Upper lobe of right lung (tissue), 1 donor: ENCODE data around the gene LRIG1. TPM values are rescaled to one million over a fixed set of nuclear protein-coding genes. Genes with fewer than 3 reads are reported as not detected.

Experiments
- ATAC-seq: fragments of 200-7000 bp; cut with Tn5 transposase; one replicate; pipeline ENCODE4 v1.9.1; 2020; ENCODE audit warnings: mild to moderate bottlenecking, moderate library complexity
- DNase-seq: peaks from one replicate; pipeline ENCODE4 v3.0.0-alpha.2; 2020
- H3K27ac ChIP-seq: fragments of 200-600 bp; one replicate; pipeline ENCODE4 v1.8.0; 2022
- H3K27me3 ChIP-seq: fragments of 200-600 bp; one replicate; pipeline ENCODE4 v1.8.0; 2022; ENCODE audit warnings: mild to moderate bottlenecking
- H3K36me3 ChIP-seq: fragments of 200-600 bp; one replicate; pipeline ENCODE4 v1.8.0; 2022
- H3K4me1 ChIP-seq: fragments of 200-600 bp; one replicate; pipeline ENCODE4 v1.8.0; 2022
- H3K4me3 ChIP-seq: fragments of 200-600 bp; one replicate; pipeline ENCODE4 v1.8.0; 2022; ENCODE audit warnings: mild to moderate bottlenecking
- H3K9me3 ChIP-seq: fragments of 200-600 bp; one replicate; pipeline ENCODE4 v1.8.0; 2022
- intact Hi-C: fragments of 100-400 bp; cut with DNase I; formaldehyde crosslinking; loops from one replicate; pipeline ENCODE4 v1.11.0; 2022
- total RNA-seq: library from RNA; stranded (reverse); fragmentation: NEBNext Ultra II Directional; extraction: Animal tissue kit (Norgen Biotek cat#: 25700); gene quantifications from one replicate; pipeline ENCODE4 v1.2.1, GENCODE V29; 2021
- TF ChIP-seq, protein P1 (sequence below): fragments of 200-600 bp; IDR thresholded peaks from one replicate; pipeline ENCODE4 v1.8.0; 2022; ENCODE audit warnings: antibody characterized with exemption
- donor health status: DM: no; HTN: yes; CAD: no; lungs with severe emphysema.

LRIG1 gene
- total RNA-seq, 1 donor from 2014 or later, result 56.2 TPM

- Histone ChIP-seq H3K27ac (no peak overlapping the region), H3K9me3 (no peaks in the 10 kb centered on the region), H3K27me3 (no peaks in the 10 kb centered on the region), H3K36me3 (no peaks in the 10 kb centered on the region), H3K4me3 (no peak overlapping the region), H3K4me1 (no peaks in the 10 kb centered on the region)
- TF ChIP-seq, protein P1, sequence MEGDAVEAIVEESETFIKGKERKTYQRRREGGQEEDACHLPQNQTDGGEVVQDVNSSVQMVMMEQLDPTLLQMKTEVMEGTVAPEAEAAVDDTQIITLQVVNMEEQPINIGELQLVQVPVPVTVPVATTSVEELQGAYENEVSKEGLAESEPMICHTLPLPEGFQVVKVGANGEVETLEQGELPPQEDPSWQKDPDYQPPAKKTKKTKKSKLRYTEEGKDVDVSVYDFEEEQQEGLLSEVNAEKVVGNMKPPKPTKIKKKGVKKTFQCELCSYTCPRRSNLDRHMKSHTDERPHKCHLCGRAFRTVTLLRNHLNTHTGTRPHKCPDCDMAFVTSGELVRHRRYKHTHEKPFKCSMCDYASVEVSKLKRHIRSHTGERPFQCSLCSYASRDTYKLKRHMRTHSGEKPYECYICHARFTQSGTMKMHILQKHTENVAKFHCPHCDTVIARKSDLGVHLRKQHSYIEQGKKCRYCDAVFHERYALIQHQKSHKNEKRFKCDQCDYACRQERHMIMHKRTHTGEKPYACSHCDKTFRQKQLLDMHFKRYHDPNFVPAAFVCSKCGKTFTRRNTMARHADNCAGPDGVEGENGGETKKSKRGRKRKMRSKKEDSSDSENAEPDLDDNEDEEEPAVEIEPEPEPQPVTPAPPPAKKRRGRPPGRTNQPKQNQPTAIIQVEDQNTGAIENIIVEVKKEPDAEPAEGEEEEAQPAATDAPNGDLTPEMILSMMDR, result no peak
- DNase-seq (no peak), ATAC-seq (no peak)
- intact Hi-C loops, result no loop called here
These were observed 137.7 kb downstream of the LRIG1 start for GRCh38 chr3:66363148-66363547.

DNA sequence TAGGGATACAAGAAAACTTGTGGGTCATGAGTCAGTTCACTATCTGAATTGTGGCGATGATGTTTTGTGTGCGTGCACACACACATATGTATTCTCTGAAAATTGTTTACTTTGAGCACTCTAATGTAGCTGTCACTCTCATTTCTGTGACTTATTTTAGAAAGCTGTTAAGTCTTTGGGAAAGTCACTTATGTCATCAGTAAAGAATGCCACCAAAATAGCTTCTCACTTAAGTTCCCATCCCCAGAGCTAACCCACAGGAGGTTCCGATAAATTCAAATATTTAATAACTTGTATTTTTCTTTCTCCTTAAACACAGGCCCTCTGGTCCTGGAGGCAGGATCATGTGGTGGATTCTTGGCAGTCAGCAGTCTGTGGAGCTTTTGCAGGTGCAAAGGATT is 138.3 kb downstream of the LRIG1 start:
- TF ChIP-seq, protein P1, result no peak
- no peaks in the 10 kb centered on the region for H3K27me3 ChIP-seq
- H3K4me1 ChIP-seq, result no peaks in the 10 kb centered on the region
- ATAC-seq, result no peak
- intact Hi-C loops, result no loop called here
- no peaks in the 10 kb centered on the region for H3K9me3 ChIP-seq
- no peak overlapping the region for H3K4me3 ChIP-seq
- DNase-seq, result no peak
- H3K36me3 ChIP-seq, result no peaks in the 10 kb centered on the region
- H3K27ac ChIP-seq, result no peak overlapping the region

DNA sequence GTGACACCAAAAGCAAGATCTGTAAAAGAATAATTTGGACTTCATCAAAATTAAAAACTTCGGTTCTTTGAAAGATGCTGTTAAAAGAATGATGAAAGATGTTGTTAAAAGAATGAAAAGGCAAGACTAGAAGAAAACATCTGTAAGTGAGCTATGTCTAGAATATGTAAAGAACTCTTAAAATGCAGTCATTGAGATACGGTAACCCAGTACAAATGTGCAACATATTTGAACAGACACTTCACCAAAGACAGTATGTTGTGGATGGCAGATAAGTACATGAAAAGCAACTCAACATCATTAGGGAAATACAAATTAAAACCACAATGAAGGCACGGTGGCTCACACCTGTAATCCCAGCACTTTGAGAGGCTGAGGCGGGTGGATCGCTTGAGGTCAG is 139.5 kb downstream of the LRIG1 start:
- ATAC-seq (no peak), DNase-seq (no peak)
- TF ChIP-seq, protein P1, result no peak
- H3K27ac ChIP-seq, result no peak overlapping the region
- no peak overlapping the region for H3K4me3 ChIP-seq
- intact Hi-C loops, result no loop called here
- no peaks in the 10 kb centered on the region for H3K4me1 ChIP-seq
- no peaks in the 10 kb centered on the region for H3K36me3 ChIP-seq
- H3K27me3 ChIP-seq, result no peaks in the 10 kb centered on the region
- no peaks in the 10 kb centered on the region for H3K9me3 ChIP-seq

DNA sequence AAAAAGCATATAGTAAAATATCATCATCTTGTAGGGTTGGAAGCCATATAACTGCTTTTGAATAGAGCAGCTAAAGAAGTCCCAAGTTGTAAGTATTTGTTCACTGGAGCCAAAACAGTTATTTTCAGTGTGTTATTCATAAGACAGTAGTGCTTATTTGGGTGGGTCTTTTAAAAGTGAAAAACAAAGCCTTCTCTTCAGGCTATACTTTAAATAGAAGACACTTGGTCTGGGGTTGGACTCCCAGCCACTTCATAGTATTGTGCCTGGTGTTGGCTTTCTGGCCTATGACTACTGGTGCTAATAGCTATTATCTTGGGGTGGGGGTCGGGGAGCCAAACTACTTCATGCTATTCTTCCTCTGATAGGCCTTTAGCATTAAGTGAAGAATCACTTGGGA is 144.8 kb downstream of the LRIG1 start:
- Histone ChIP-seq H3K4me3 (no peak overlapping the region), H3K9me3 (no peaks in the 10 kb centered on the region), H3K27ac (no peak overlapping the region), H3K36me3 (no peaks in the 10 kb centered on the region), H3K4me1 (no peaks in the 10 kb centered on the region), H3K27me3 (no peaks in the 10 kb centered on the region)
- DNase-seq (no peak), ATAC-seq (no peak)
- intact Hi-C loops, result no loop called here
- TF ChIP-seq, protein P1, result no peak

GRCh38 chr3:66355394-66355793 is 145.4 kb downstream of the LRIG1 start:
- no peaks in the 10 kb centered on the region for H3K9me3 ChIP-seq
- no peak overlapping the region for H3K27ac ChIP-seq
- DNase-seq (no peak), ATAC-seq (no peak)
- no peaks in the 10 kb centered on the region for H3K36me3 ChIP-seq
- H3K27me3 ChIP-seq, result no peaks in the 10 kb centered on the region
- TF ChIP-seq, protein P1, result no peak
- intact Hi-C loops, result no loop called here
- no peaks in the 10 kb centered on the region for H3K4me1 ChIP-seq
- H3K4me3 ChIP-seq, result no peak overlapping the region

DNA sequence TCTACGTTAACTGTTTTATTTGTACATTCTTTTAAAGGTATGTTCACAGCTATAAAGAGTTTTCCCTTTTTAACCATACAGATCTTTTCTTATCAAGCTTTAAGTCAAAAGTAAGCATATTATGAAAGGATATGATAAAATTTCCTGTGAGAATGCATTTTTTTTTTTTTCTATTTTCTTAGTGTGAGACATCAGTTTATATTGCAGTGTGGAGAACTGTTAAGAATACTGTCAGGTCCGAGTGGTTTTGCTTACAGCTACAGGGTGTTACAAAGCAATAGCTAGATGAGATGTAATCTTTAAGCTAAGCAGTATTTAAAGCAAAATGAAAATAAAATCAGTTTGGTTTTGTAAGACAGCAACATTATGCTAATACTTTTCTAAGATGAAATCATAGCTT is 146.8 kb downstream of the LRIG1 start:
- no peak overlapping the region for H3K27ac ChIP-seq
- ATAC-seq (no peak), DNase-seq (no peak)
- no peaks in the 10 kb centered on the region for H3K4me1 ChIP-seq
- intact Hi-C loops, result no loop called here
- TF ChIP-seq, protein P1, result no peak
- no peaks in the 10 kb centered on the region for H3K36me3 ChIP-seq
- no peaks in the 10 kb centered on the region for H3K9me3 ChIP-seq
- H3K4me3 ChIP-seq, result no peak overlapping the region
- no peaks in the 10 kb centered on the region for H3K27me3 ChIP-seq
